ENCODE data around the gene PLXNA2. TPM values are rescaled to one million over a fixed set of nuclear protein-coding genes. Genes with fewer than 3 reads are reported as not detected.

Gene PLXNA2
- total and polyA plus RNA-seq, 7 donors, result 4.4 to 33.6 (median 20.8) TPM

DNA sequence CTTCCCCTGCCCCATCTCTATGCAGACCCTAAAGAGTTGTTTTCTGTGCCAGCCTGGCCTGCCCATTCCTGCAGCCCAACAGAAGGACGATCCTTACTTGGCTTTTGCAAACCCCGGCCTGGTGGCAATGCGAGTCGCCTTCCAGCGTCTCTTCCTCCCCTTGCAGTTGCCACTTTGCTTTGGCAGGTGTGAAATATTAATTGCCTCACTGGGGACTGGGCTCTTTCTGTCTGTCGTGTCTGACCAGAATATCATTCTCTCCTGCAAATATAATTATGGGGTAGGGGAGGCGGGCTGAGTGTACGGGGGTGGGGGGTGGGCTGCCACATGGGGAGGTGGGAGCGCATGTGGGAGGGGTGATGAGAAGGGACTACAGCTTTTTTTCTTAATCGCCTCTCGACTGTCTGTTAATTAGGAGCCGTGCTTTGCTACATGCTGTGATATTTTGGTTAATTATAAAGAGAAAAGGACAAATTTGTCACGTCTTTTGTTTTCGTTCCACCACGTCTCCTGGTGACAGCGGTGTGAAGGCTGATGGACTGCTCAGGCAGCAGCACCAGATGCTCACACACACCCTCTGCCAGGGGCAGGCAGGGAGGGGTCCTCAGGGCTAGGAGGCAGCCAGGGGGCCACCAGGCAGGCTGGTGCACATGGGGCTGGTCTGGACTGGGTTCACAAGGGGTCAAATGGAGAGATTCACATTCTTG lies 253.2 kb downstream of the PLXNA2 start:
- H3K36me3 ChIP-seq (ENCODE audit: insufficient read depth in 1 of 2, low read depth in 1 of 2), result no peaks in the 10 kb centered on the region
- TF ChIP-seq, protein P1, sequence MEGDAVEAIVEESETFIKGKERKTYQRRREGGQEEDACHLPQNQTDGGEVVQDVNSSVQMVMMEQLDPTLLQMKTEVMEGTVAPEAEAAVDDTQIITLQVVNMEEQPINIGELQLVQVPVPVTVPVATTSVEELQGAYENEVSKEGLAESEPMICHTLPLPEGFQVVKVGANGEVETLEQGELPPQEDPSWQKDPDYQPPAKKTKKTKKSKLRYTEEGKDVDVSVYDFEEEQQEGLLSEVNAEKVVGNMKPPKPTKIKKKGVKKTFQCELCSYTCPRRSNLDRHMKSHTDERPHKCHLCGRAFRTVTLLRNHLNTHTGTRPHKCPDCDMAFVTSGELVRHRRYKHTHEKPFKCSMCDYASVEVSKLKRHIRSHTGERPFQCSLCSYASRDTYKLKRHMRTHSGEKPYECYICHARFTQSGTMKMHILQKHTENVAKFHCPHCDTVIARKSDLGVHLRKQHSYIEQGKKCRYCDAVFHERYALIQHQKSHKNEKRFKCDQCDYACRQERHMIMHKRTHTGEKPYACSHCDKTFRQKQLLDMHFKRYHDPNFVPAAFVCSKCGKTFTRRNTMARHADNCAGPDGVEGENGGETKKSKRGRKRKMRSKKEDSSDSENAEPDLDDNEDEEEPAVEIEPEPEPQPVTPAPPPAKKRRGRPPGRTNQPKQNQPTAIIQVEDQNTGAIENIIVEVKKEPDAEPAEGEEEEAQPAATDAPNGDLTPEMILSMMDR (IDR thresholded peaks at IDR 0.05), result no peak
- DNase-seq (no peak), ATAC-seq (no peak)
- no peaks in the 10 kb centered on the region for H3K4me1 ChIP-seq
- intact Hi-C loops (cut with DNase I), result no loop called here
- no peak overlapping the region for H3K4me3 ChIP-seq
- no peak overlapping the region for H3K27ac ChIP-seq
- H3K27me3 ChIP-seq (ENCODE audit: insufficient read depth in 3 of 3, low read length in 2 of 3), result no peaks in the 10 kb centered on the region
- 48 to 61% (median 54%) methylated on average over 16 of the region's 16 CpGs for WGBS, 3 donors
- H3K9me3 ChIP-seq, result no peaks in the 10 kb centered on the region

DNA sequence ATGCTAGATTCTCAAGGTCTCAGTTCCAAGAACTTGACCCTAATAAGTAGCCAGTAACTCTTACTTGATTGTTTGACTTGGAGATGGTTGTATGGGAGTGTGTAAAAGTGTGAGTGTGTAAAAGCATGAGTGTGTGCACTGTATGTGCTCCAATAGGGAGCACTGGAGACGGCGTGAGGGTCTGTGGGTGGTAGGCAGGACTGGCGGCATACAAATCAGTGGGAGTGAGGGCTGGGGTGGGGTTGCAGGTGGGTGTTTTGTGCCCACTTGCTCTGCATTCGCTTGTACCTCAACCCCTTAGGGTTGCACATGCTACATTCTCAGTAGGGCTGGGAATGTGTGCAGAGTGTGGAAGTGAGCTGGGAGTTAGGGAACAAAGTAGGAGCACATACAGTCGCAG lies 253.7 kb downstream of the PLXNA2 start:
- TF ChIP-seq, protein P1 (IDR thresholded peaks at IDR 0.05), result no peak
- ATAC-seq (no peak), DNase-seq (no peak)
- Histone ChIP-seq H3K4me3 (no peak overlapping the region), H3K4me1 (no peaks in the 10 kb centered on the region), H3K36me3 (ENCODE audit: insufficient read depth in 1 of 2, low read depth in 1 of 2) (no peaks in the 10 kb centered on the region), H3K27ac (no peak overlapping the region), H3K27me3 (ENCODE audit: insufficient read depth in 3 of 3, low read length in 2 of 3) (no peaks in the 10 kb centered on the region), H3K9me3 (no peaks in the 10 kb centered on the region)
- intact Hi-C loops (cut with DNase I), result no loop called here
- WGBS, 3 donors, result 94 to 96% (median 95%) methylated on average over 5 of the region's 5 CpGs

GRCh38 chr1:207988326-207989165 lies 255.6 kb downstream of the PLXNA2 start:
- ATAC-seq, result no peak
- Histone ChIP-seq H3K27ac (no peak overlapping the region), H3K27me3 (ENCODE audit: insufficient read depth in 3 of 3, low read length in 2 of 3) (no peaks in the 10 kb centered on the region), H3K4me1 (no peaks in the 10 kb centered on the region), H3K36me3 (ENCODE audit: insufficient read depth in 1 of 2, low read depth in 1 of 2) (no peaks in the 10 kb centered on the region), H3K9me3 (no peaks in the 10 kb centered on the region), H3K4me3 (no peak overlapping the region)
- TF ChIP-seq, protein P1 (IDR thresholded peaks at IDR 0.05), result no peak
- 90 to 97% (median 96%) methylated on average over 10 of the region's 10 CpGs for WGBS, 3 donors
- no peak for DNase-seq
- intact Hi-C loops (cut with DNase I), result no loop called here

GRCh38 chr1:207987164-207987563 lies 257.0 kb downstream of the PLXNA2 start:
- no peaks in the 10 kb centered on the region for H3K4me1 ChIP-seq
- no peaks in the 10 kb centered on the region for H3K36me3 ChIP-seq (ENCODE audit: insufficient read depth in 1 of 2, low read depth in 1 of 2)
- DNase-seq (no peak), ATAC-seq (no peak)
- TF ChIP-seq, protein P1 (IDR thresholded peaks at IDR 0.05), result no peak
- no peaks in the 10 kb centered on the region for H3K27me3 ChIP-seq (ENCODE audit: insufficient read depth in 3 of 3, low read length in 2 of 3)
- intact Hi-C loops (cut with DNase I), result no loop called here
- 86 to 88% (median 86%) methylated on average over 5 of the region's 5 CpGs for WGBS, 3 donors
- no peaks in the 10 kb centered on the region for H3K9me3 ChIP-seq
- H3K27ac ChIP-seq, result no peak overlapping the region
- no peak overlapping the region for H3K4me3 ChIP-seq

Data from psoas muscle (tissue), 8 donors.